GM12878 (cell line): ENCODE data around the gene CSMD2. TPM values are rescaled to one million over a fixed set of nuclear protein-coding genes. Genes with fewer than 3 reads are reported as not detected.

Experiments used
- ATAC-seq: fragments of 200-7000 bp; cut with Tn5 transposase; 3 replicates; pipeline ENCODE4 v1.9.1; 2020; ENCODE audit warnings: mild to moderate bottlenecking, moderate library complexity
- BruUV-seq: library from RNA; stranded (reverse); fragments of 400-500 nt; replicated peaks from 2 replicates; lab custom pipeline; 2021; lab: Mats Ljungman, UMichigan
- CTCF ChIA-PET: fragments of 300-600 bp; sonication (Branson Sonifier 250); formaldehyde crosslinking; extraction: SDS; loops from one replicate; lab custom pipeline; 2021; ENCODE audit warnings: inconsistent platforms; lab: Yijun Ruan, JAX
- POLR2A ChIA-PET: fragments of 350-600 bp; formaldehyde crosslinking; extraction: SDS; loops from one replicate; lab custom pipeline; 2021; ENCODE audit warnings: inconsistent platforms; lab: Charles Lee
- RAD21 ChIA-PET: fragments of 300-600 bp; sonication (Branson Sonifier 250); formaldehyde crosslinking; loops from one replicate; lab custom pipeline; 2023; ENCODE audit warnings: antibody characterized with exemption; ENCODE audit not compliant: unreplicated experiment; lab: Charles Lee
- SMC1A ChIA-PET: fragments of 300-600 bp; sonication (Branson Sonifier 250); formaldehyde crosslinking; loops from one replicate; lab custom pipeline; 2023; ENCODE audit not compliant: unreplicated experiment, uncharacterized antibody; lab: Charles Lee
- DNase-seq: peaks from one replicate; pipeline ENCODE4 v3.0.0-alpha.2; 2011; ENCODE audit warnings: low read depth, low spot score
- FAIRE-seq: peaks from 3 replicates; lab custom pipeline; 2011; peaks lifted over from hg19 to GRCh38; lab: Jason Lieb, UNC
- H2AFZ ChIP-seq: 2 replicates; pipeline ENCODE4 v1.6.0; 2011; ENCODE audit warnings: low read depth, low read length, control low read depth; ENCODE audit not compliant: control insufficient read depth
- H3K27ac ChIP-seq: 2 replicates; pipeline ENCODE4 v1.5.1; 2011; ENCODE audit warnings: control low read depth; ENCODE audit not compliant: control insufficient read depth, insufficient read depth
- H3K27me3 ChIP-seq, 2 experiments: replicated peaks in 1 of 2; 2 replicates each; pipeline versions ENCODE4 v1.6.0 to v1.6.1; 2011; ENCODE audit warnings: low read length in 1 of 2; ENCODE audit not compliant: control insufficient read depth in 2 of 2, insufficient read depth in 2 of 2
- H3K36me3 ChIP-seq, 2 experiments: 2 replicates each; pipeline ENCODE4 v1.5.1; 2011; ENCODE audit warnings: low read length in 1 of 2; ENCODE audit not compliant: control insufficient read depth in 2 of 2, insufficient read depth in 2 of 2
- H3K4me1 ChIP-seq: 2 replicates; pipeline ENCODE4 v1.6.1; 2011; ENCODE audit warnings: mild to moderate bottlenecking, low read length, moderate library complexity, mixed read lengths; ENCODE audit not compliant: control insufficient read depth, insufficient read depth
- H3K4me2 ChIP-seq: 2 replicates; pipeline ENCODE4 v1.6.0; 2011; ENCODE audit warnings: control low read depth; ENCODE audit not compliant: control insufficient read depth, insufficient read depth
- H3K4me3 ChIP-seq: fragments of 200-600 bp; sonication (generic); 2 replicates; pipeline ENCODE4 v1.5.1; 2016
- H3K79me2 ChIP-seq: 2 replicates; pipeline ENCODE4 v1.6.0; 2011; ENCODE audit warnings: low read length; ENCODE audit not compliant: control insufficient read depth, insufficient read depth
- H3K9ac ChIP-seq: 2 replicates; pipeline ENCODE4 v1.8.0; 2011; ENCODE audit warnings: low read length, control low read depth, mixed read lengths; ENCODE audit not compliant: control insufficient read depth, insufficient read depth
- H3K9me3 ChIP-seq: replicated peaks from 3 replicates; pipeline ENCODE4 v1.5.1; 2011; ENCODE audit warnings: mild to moderate bottlenecking, low read length; ENCODE audit not compliant: control insufficient read depth, insufficient read depth
- H4K20me1 ChIP-seq: 2 replicates; pipeline ENCODE4 v1.6.0; 2011; ENCODE audit not compliant: control insufficient read depth, insufficient read depth
- BACH1 ChIP-seq: fragments of 450-650 bp; IDR thresholded peaks from 2 replicates; pipeline ENCODE4 v1.6.1; 2017; ENCODE audit warnings: mild to moderate bottlenecking, borderline replicate concordance
- BCL11A ChIP-seq: IDR thresholded peaks from 2 replicates; pipeline ENCODE4 v1.6.1; 2011; ENCODE audit warnings: low read depth, low read length
- DPF2 ChIP-seq: fragments of 450-650 bp; IDR thresholded peaks from 2 replicates; pipeline ENCODE4 v1.6.1; 2017; ENCODE audit warnings: mild to moderate bottlenecking
- E4F1 ChIP-seq: fragments of 450-650 bp; IDR thresholded peaks from 2 replicates; pipeline ENCODE4 v1.6.1; 2018; ENCODE audit warnings: borderline replicate concordance, mild to moderate bottlenecking; ENCODE audit not compliant: partially characterized antibody
- EED ChIP-seq: sonication (generic); IDR thresholded peaks from 2 replicates; pipeline ENCODE4 v1.6.1; 2016; ENCODE audit warnings: antibody characterized with exemption, low read depth
- EZH2 ChIP-seq: IDR thresholded peaks from 2 replicates; pipeline ENCODE4 v1.6.1; 2012; ENCODE audit warnings: low read depth, mild to moderate bottlenecking, control low read depth, inconsistent platforms, low read length, borderline replicate concordance; ENCODE audit not compliant: control insufficient read depth
- FOXM1 ChIP-seq: IDR thresholded peaks from 2 replicates; pipeline ENCODE4 v1.6.1; 2012; ENCODE audit warnings: low read depth, mild to moderate bottlenecking, inconsistent platforms, low read length, moderate library complexity
- JUND ChIP-seq: IDR thresholded peaks from 2 replicates; pipeline ENCODE4 v1.6.1; 2012; ENCODE audit warnings: low read depth, mild to moderate bottlenecking, low read length, improper control_type of control experiment, moderate library complexity
- RCOR1 ChIP-seq: conservative IDR thresholded peaks from 2 replicates; pipeline ENCODE4 v1.6.1; 2012; ENCODE audit warnings: low read depth, low read length, improper control_type of control experiment
- RFX5 ChIP-seq: IDR thresholded peaks from 2 replicates; pipeline ENCODE4 v1.6.1; 2011; ENCODE audit warnings: low read depth, low read length, improper control_type of control experiment
- SUZ12 ChIP-seq: fragments of 200-600 bp; sonication (generic); IDR thresholded peaks from one replicate; pipeline ENCODE4 v1.6.1; 2018; ENCODE audit warnings: antibody characterized with exemption, mild to moderate bottlenecking; ENCODE audit not compliant: unreplicated experiment
- ZNF384 ChIP-seq: IDR thresholded peaks from 2 replicates; pipeline ENCODE4 v1.6.1; 2012; ENCODE audit warnings: low read depth, mild to moderate bottlenecking, low read length, improper control_type of control experiment, borderline replicate concordance
- ZNF622 ChIP-seq: fragments of 450-650 bp; IDR thresholded peaks from 2 replicates; pipeline ENCODE4 v1.6.1; 2017; ENCODE audit warnings: mild to moderate bottlenecking, inconsistent platforms
- WGBS: methylation state at CpG from one replicate; pipeline ENCODE4 v1.1.6; 2016; ENCODE audit warnings: low lambda C conversion rate; ENCODE audit not compliant: insufficient replicate concordance, insufficient coverage; ENCODE audit errors: missing lambda C conversion rate; 5-methylcytosine and 5-hydroxymethylcytosine counted together
- in situ Hi-C: fragments of 300-500 bp; cut with MboI; formaldehyde crosslinking; loops from 9 replicates; pipeline ENCODE4 v1.14.3; 2018; ENCODE audit warnings: mixed read lengths
- intact Hi-C: fragments of 100-400 bp; cut with micrococcal nuclease; formaldehyde crosslinking; loops from one replicate; pipeline ENCODE4 v1.14.2; 2022; ENCODE audit not compliant: unreplicated experiment
- polyA plus RNA-seq, 11 experiments: library from polyadenylated mRNA; depleted of rRNA in 4 of 11; unstranded in 6 of 11; stranded (reverse) in 5 of 11; fragments of >200 nt; fragmentation: Nextera tagmentation in 4 of 11; fragmentation: Illumina TruSeq in 1 of 11; extraction: Ambion mirVana in 4 of 11; extraction: Trizol in 1 of 11; gene quantifications; 1 replicate in 1 of 11; 2 replicates in 10 of 11; pipeline versions ENCODE4 v1.2.1 to v1.2.3, GENCODE V29; 2011 to 2016; ENCODE audit warnings: inconsistent platforms in 2 of 11, missing spikeins in 2 of 11, low read depth in 1 of 11
- total RNA-seq, 4 experiments: library from RNA; depleted of rRNA in 3 of 4; stranded (reverse); fragments of >200 nt in 3 of 4; fragmentation: Illumina TruSeq in 1 of 4; extraction: Trizol in 1 of 4; gene quantifications; 2 replicates each; pipeline versions ENCODE4 v1.2.1 to v1.2.3, GENCODE V29; 2013 to 2021

The CSMD2 gene
- total and polyA plus RNA-seq, 10 of the 15 experiments (the other 5 are each of a cell fraction or from before 2014, with no cell fraction given): under 0.01 TPM; not detected in 9

- H3K27ac ChIP-seq: no peak overlapping the region
- in situ Hi-C loops: no loop called here
- no peak for FAIRE-seq
- no peak overlapping the region for H3K4me3 ChIP-seq
- RAD21 ChIA-PET: no interaction called here
- no peaks in the 10 kb centered on the region for H3K9me3 ChIP-seq
- no peaks in the 10 kb centered on the region for H3K4me1 ChIP-seq
- no TSS peak for BruUV-seq
- ATAC-seq: no peak
- H3K36me3 ChIP-seq: no peaks in the 10 kb centered on the region
- DNase-seq: no peak
- H3K4me2 ChIP-seq: no peak overlapping the region
- CTCF ChIA-PET: interaction anchor here (0.6 to 1.1 kb wide), 2 partner anchors 44 to 1118 kb away, joined by 3 to 4 read pairs; no protein-coding TSS in a partner anchor
- no peak overlapping the region for H3K9ac ChIP-seq
- H3K27me3 ChIP-seq: peaks cover 2 to 5% of the 10 kb centered on the region in 2 experiments; a peak in 2 of 4 replicates
- POLR2A ChIA-PET: no interaction called here
- intact Hi-C loops: no loop called here
- SMC1A ChIA-PET: no interaction called here
- no peak overlapping the region for H2AFZ ChIP-seq
- TF ChIP-seq ZNF384: no peak
- no peak for TF ChIP-seq E4F1
- TF ChIP-seq BCL11A: no peak
- TF ChIP-seq, all 136 proteins: peak for 0
- 17% methylated on average over 3 of the region's 3 CpGs for WGBS
- Histone ChIP-seq H3K79me2 (no peaks in the 10 kb centered on the region), H4K20me1 (no peaks in the 10 kb centered on the region)
Measured at GRCh38 chr1:33656467-33657005, 508.5 kb downstream of the CSMD2 start.

- Histone ChIP-seq H4K20me1 (no peaks in the 10 kb centered on the region), H3K9me3 (no peaks in the 10 kb centered on the region), H3K27me3 (peaks cover 2 to 3% of the 10 kb centered on the region in 2 experiments; a peak in 2 of 4 replicates), H3K4me2 (no peak overlapping the region), H3K27ac (no peak overlapping the region), H3K4me1 (no peaks in the 10 kb centered on the region), H3K36me3 (no peaks in the 10 kb centered on the region), H3K4me3 (no peak overlapping the region), H3K79me2 (no peaks in the 10 kb centered on the region), H3K9ac (no peak overlapping the region), H2AFZ (no peak overlapping the region)
- SMC1A ChIA-PET: interaction anchor here (1.0 kb wide), 1 partner anchor 688 kb away, joined by 3 read pairs; no protein-coding TSS in a partner anchor
- in situ Hi-C loops (no loop called here), intact Hi-C loops (no loop called here)
- 26% methylated on average over 7 of the region's 7 CpGs for WGBS
- ATAC-seq (no peak), FAIRE-seq (no peak), DNase-seq (no peak)
- POLR2A ChIA-PET: no interaction called here
- BruUV-seq: no TSS peak
- RAD21 ChIA-PET: no interaction called here
- CTCF ChIA-PET: interaction anchor here (1.1 kb wide), 1 partner anchor 42 kb away, joined by 4 read pairs; no protein-coding TSS in a partner anchor
- no peak for TF ChIP-seq JUND
- TF ChIP-seq EED: no peak
- TF ChIP-seq SUZ12: no peak
- TF ChIP-seq FOXM1: no peak
- TF ChIP-seq BACH1: no peak
- no peak for TF ChIP-seq RCOR1
- no peak for TF ChIP-seq RFX5
- TF ChIP-seq EZH2: no peak
- TF ChIP-seq ZNF622: no peak
- no peak for TF ChIP-seq BCL11A
- TF ChIP-seq DPF2: no peak
Measured at GRCh38 chr1:33655496-33655895, 509.5 kb downstream of the CSMD2 start.
